NCI-H1048 (cell line): ENCODE data around the gene ERI3.

ENCODE experiments used
- DNase-seq: peaks from one replicate; lab custom pipeline; 2025; lab: John Stamatoyannopoulos, UW

Gene ERI3

DNA sequence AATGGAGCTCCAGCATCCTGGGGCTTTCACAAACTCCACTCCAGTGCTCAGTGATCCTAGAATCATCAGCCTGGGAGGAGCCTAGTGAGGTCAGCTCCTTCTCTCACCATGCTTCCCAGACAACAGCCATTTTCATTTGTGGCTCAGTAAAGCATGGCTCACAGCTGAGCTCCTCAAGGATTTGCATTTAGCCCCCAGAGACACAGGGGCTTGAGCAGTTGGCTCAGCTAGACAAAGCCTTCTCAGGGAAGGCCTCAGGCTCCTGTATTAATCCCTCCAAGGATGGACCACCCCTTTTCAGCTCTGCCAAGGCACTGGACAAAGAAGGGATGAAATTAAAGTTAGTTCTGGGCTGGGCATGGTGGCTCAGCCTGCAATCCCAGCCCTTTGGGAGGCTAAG lies 39.5 kb downstream of the ERI3 start:
- no peak for DNase-seq

DNA sequence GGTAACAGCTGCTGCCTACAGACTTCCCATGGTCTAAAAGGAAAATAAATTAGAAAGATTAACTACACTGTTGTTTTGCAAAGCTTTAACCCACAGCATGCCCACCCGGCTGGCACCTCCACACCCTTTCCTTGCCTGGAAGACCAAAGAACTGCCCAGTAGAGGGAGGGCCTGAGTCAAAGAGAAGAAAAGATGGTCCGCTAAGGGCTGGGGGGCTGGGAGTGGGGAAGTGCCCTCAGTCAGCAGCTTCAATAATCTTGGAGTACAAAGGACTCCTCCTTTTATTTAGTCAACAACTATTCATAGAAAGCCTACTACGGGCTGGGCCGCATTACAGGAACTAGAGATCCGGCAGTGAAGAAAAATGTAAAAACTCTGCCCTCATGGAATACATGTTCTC lies 40.6 kb downstream of the ERI3 start:
- no peak for DNase-seq

DNA sequence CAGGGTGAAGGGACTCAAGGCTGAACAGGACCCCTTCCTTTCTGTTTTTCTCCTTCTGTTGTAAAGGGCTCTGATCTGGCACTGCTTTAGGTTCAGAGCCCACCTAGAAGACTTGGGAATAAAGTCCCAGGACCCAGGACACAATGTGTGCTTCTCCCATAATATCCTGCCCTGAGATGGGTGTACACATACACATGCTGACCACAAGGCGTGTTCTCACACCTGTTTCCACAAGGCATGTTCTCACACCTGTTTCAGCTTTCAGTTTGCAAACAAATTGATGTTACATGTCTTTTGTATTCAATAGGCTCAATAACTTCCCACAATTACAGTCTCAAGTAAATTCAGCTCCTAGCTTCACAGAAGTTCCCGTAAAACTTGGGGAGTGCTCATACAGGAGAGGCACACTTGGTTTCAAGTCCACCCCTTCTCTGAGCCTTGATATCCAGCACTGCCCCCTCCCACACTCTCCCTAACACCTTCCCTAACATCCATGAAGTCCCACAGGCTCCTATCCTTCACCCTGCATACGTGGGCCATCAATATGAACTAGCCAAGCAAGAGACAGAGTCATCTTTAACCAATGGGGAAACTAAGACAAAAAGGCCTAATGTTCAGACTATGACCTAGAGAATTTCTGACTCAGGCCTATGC lies 41.7 kb downstream of the ERI3 start:
- DNase-seq = no peak

DNA sequence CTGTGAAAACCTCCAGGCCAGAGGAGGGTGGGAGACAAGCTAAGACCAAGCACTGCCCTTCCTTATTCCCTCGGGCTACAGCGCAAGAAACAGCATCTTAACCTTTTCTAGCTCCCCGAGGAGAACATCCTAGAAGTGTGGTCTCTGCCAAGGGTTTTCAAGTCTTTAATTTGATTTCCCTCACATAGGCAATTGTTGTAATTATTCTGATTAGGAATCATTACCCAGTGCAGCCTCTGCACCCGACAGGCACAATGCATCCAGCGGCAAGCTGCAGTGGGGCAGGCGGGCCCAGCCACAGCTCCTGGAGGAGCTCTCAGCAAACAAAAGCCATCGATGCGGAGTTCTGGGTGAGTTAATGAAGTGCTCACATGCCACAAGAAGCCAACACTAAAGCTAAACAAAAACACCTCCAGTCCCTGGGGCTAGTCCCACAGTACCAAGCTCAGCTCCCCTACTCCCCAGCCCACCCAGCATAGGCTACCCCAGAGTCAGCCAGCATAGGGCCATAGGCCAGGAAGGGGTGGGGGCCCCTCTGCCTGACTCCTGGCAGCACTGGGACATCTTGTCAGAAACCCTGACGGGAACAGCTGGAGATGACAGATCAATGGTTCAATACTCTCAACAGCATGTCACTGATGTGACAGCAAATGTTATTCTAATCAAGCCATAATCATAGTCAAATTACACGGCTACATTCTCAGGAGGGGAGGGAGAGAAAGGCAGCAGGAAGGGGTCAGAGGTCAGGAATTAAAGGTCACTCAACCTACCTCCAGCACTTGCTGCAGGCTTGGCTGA lies 42.5 kb downstream of the ERI3 start:
- DNase-seq = no peak

DNA sequence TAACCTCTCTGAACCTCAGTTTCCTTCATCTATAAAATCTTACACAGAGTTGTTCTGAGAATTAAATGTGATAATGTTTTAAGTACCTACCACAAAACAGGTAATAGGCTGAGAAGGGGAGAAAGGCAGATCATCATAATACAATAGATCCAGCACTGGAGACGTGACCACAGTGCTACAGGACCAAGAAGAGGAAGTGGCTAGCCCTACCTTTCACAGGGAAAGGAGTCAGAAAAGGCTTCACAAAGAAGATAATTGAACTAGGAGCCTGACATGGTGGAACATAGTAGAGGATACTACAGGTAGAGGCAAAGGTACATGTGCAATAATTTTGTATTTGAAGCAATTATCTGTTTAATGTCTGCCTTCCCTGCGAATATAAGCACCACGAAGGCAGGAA lies 45.1 kb downstream of the ERI3 start:
- no peak for DNase-seq

DNA sequence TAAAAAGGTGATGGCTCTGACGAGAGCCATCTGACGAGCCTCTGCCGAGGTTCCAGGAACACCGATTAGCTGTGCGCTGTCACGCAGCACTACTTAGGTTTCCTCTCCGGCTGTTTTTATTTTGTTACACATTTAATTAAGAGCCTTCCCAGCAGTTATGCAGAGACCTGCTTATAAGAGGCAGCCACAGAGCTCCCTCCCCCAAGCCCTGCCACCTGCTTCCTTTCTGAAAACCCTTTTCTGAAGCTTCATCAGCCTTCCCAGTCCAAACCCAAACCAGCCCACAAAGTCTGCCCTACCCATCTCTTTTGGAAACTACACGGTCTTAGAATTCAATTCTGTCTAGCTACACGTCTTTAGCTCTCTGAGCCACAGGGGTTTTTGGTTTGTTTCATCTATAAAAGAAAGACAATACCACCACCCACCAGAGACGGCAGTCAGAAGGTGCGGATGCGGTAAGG lies 49.1 kb downstream of the ERI3 start:
- DNase-seq = no peak

DNA sequence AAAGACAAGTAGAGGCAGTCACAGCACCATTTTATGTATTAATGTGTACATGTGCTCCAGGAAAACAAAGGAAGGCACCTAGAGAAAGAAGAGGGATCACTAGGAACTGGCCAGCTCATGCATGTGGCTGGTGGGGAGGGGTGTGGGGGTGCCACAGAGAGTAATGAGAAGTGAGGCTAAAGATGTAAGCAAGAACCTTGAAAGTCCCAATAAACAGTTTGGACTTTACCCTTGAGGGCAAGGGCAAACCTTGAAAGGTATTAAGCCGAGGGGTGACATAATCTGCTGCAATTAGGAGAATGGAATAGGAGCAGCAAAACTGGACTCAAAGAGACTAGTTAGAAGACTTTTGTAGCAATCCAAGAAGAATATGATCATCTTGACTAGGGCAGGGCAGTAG lies 51.5 kb downstream of the ERI3 start:
- DNase-seq = no peak

DNA sequence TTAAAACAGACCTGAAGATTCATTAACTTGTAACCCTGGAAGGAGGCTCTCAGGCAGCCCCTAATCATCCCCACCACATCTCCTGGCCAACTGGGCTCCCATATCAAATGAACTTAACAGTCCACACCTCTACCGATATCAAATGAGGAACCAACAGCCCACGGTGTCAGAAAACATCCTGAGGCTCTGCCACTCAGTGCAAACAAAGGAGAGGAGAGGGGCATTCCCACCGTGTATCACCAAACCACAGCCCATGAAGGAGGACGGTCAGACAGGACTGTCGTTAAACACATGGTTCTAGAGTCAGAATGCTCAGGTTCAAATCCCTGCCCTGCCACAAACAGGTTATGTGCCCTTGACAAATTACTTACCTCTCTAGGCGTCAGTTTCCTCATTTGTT lies 52.5 kb downstream of the ERI3 start:
- no peak for DNase-seq

DNA sequence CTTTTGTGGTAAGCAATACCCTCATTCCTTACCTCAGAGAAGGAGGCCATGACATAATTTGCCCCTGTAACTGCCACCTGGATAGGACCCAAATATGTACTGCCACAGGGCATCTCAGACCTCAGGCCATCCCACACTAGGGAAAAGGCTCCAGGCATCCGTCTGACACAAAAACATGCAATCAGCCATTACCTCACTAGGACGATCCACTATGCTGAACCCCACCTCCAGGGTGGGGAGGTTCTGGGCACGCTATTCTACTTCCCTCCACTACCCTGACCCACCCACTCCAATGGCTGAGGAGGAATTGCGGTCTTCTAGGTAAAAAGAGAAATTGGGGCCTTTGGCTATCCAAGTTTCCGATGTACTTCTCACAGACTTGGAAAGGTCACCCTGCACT lies 53.6 kb downstream of the ERI3 start:
- DNase-seq = no peak

DNA sequence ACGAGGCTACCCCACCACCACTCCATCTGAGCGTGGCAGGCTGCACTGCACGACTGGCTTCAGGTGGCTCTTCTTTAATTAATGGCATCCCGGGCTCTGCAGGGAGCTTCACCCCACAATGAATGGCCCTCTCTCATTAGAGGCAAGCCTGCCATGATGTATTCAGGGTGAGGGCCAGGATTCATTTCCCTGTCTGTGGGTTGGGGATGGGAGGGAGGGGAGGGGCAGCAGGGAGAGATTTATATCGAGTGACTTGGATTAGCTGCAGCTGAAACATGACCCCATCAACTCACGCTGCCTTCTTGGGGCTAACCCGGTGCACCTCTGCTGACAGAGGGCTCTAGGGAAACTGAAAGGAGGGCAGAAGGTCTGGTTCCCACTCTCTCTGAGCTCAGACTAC lies 54.2 kb downstream of the ERI3 start:
- no peak for DNase-seq

DNA sequence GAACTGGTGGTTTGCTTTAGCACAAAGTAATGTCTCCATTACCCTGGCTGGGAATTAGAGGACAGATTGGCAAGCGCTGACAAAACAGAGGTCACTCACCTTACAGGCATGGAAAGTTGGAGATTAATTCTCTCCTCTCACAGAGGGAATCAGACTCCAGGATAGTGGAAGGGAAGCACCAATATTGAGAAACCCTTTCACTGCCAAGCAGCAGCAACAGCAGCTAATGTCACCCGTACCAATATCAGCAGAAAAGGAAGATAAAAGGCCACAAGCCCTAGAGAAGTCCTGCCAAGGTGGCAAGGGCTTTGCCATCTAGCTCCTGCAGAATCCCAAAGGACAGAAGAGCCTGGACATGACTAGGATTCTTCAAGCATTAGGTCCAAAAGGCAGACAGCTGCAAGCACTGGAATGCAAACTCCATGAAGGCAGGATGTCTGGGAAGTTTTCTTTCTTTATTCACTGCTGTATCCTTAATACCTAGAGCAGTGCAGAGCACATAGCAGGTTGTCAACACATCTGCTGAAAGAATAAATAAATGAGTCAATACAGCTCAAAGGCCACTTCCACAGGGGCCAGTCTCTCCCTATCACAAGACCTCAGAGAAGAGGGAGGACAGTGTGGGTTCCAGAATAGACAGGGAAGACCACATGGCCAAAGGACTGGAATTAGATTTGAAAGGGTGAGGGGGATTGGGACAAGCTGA lies 57.2 kb downstream of the ERI3 start:
- DNase-seq = no peak

DNA sequence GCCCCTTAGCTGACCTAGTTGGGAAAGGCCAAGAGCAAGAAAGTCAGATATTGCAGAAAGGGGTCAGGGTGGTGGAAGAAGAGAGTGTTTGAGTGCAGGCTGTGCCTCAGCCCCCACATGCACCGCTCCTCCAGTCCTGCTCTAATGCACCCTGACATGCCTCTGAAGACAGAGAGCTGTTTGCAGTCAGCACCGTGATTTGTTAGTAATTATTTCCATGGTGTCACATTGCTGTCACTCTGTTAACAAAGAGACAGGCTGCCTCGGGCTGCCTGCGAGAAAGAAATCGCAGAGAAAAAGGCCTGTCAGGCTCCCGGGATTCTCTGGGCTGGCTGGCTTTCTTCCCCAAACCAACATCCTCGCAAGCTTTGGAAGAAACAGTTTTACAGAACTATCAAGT lies 58.3 kb downstream of the ERI3 start:
- DNase-seq = no peak

DNA sequence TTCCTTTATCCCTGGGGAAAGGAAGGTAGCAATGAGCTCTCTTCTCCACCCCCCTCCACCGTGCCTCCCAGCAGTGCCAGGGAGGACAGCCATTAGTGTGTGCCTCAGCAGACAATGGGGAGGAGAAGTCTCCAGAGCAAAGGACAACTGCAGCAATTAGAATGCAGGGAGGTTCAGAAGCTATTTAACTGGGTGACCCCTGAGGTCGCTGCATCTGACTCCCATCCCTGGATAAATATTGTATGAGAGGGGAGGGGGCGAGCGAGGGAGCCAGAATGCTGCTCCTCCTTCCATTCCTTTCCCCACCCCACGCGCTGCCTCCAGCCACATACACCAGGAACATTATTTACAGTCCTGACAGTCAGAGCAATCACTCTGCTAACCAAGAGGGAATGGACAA lies 59.0 kb downstream of the ERI3 start:
- no peak for DNase-seq

DNA sequence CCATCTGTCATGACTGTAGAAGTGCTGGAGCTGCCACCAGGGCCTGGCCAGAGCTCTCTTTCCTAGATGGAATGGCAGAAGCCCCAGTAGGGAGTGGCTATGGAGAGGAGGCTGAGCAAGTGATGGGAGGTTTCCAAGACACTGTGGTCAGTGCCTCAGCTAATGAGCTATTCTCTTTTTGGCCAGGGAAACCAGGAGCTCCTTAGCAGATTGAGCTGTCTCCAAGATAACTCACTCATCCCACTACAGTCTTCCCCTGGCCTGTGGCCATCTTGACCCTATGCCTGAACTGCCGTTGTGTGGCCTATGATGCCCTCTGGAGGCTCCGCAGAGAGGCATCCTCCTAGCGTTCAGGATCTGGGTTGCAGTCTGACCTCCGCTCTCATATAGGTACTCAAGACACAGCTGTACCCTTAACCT lies 60.5 kb downstream of the ERI3 start:
- DNase-seq = no peak

DNA sequence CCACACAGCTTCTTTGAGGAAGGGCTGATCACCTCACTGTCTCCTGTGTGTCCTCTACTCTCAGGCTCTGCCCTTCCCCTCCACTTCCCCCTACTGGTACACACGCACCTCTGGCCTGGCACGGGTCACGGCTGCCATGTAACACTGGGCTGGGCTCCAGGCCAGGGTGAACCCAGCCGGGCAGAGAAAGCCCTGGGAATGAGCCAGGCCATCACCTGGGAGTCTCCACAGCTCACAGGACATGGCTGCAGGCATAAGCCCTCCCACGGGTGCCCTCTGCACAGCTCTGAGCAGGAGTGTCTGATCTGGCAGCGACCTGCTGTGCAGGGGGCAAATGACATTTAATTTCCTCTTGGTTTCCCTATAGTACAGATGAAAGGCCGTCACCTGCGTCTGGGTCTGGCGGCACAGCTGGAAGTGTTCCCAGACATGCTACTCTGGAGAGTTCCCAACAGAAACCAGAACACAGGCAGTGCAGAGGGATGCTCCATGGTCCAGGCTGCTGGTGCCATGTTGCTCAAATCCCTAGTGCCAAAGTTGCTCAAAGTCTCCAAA lies 61.2 kb downstream of the ERI3 start:
- no peak for DNase-seq

DNA sequence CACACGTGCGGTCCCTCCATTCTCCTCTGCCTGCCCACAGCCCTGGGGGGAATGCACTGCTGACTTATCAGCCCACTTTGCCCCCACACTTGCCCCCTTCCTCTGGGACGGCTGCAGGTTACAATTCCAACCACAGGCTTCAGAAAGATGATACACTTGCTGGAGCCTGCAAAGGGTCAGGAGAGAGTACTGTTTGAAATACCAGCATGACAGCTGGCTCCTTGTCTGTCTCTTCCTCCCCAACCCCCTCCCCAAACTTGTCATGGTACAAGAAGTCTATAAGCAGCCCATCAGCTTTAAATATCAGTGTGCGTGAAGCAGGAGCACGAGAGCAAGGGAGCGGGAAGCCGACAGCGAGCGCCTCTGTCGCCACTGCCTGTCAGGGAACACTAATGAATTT lies 62.4 kb downstream of the ERI3 start:
- DNase-seq = no peak

DNA sequence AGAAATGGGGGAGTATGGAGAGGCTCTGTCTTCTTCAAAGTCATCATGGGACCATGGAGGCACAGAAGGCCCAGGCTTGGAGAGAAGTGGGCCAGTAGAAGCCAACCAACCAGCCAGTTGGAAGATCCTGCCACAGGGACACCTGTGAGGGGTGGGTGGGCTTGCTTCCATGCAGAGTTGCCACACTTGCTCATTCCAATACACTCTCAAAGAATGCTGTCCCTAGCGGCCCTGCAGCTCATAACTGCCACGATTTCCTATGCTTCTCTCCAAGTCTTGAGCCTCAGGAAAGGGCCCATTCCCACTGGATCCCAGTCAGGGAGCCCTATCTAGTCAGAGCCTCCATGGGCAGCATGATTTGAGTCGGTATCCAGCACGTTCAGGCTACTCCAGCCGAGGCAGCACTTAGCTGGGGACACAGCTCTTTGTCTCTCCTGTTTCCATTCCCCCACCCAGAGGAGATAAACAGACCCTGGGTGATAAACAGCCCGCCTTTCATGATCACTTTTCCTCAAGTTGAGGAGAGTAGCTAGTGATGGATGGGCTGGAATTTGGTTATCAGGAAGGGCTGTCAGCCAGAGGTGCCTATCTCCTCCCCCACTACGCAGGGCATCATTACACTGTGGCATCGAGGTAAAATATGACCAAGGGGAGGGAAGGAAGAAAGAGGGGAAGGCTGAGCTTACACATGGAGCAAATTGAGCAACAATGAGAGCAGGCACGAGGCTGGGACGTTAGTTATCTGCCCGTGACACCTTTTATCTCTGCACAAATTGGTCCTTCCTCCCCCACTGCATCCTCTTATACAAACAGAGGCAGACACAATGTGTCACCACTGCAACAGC lies 64.6 kb downstream of the ERI3 start:
- DNase-seq = no peak

DNA sequence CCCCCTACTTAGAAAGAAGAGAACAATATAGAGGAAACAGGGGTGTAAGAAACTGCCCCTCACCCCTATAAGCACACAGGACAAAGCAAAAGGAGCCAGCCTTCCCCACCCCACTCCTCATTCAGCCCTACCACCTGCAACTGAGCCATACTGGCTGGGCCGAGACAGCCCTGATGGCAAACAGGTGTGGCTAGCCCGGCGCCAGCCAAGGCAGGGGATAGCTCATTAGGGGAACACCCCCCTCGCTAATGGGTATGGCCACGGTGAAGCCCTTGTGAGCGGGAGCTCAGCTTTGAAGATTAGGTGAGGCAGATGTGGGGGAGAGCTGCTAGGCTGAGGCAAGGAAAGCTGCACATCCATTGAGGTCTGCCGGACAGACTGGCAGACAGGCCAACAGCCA lies 65.5 kb downstream of the ERI3 start:
- DNase-seq = no peak

DNA sequence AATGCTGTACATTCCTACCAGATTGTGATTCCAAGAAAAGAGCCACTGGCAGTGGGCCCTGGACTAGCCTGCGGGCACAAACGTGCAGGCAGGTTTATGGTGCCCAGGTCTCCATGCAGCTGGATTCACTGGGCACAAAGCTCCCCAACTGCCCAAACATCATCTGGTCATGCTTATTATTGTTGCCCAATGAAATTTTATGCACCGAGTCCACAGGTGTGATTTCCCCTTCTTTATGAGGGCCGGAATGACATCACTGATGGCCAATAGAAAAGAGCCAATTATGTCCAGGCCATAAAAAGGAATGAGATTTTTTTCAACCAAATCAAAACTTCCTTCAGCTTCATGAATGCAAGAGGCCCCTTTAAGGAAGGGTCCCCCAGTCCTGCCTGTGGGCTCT lies 66.2 kb downstream of the ERI3 start:
- DNase-seq = no peak

DNA sequence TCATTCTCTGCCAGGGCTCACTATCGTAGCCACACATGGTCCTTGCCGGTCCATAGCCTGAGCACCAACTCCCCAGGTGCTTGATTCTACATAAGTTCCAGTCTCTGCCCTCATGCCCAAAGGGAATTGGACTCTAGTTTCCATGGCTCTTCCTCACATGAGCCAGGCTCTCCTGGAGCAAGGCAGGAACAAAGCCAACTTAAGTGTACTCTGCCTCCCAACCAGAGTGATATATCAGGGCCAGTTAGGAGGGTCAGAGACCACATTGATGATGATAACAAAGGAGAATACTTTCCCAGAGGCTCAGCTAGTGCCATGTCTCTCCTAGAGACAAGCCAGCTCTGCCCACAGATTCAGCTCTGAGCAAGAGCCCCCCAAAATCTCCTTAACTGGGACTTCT lies 70.9 kb downstream of the ERI3 start:
- DNase-seq = no peak

DNA sequence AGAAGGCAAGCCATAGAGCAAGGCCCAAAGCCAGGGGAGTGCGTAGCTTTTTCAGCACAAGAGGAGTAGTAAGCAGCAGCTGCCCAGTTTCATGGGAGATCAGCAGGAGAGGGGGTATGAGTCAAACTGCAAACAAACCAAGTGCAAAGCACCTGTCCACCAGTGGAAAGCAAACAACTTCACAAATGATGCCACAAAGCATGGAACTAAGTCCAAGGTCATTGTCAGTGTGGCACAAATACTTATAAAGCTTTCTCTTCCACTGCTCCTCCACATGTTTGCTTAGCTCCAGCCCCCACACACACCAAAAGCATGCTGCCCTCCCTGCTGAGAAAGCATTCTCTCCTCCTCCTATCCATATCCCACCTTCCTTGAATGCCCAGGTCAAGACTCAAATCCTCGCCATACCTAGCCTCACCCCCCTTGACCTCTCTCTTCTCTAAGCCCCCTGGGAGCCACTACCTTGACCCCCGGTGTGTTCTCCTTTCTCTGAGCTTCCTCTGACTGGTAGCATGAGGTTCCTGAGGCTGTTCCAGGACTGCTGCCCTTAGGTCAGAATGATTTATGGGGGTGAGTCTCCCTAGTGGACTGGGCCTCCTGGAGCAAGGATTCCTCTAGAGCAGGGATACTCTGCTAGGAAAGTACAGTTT lies 71.4 kb downstream of the ERI3 start:
- no peak for DNase-seq
